ENCODE measurements around the gene INSYN1.

The INSYN1 gene

GRCh38 chr15:73746261-73746660 lies 6.9 kb downstream of the INSYN1 start:
- TF ChIP-seq CTCF (IDR thresholded peaks at IDR 0.05; ENCODE audit: low read depth, low read length) = no peak
- no peak for DNase-seq (ENCODE audit: low read depth in 2 of 2)
- no peak overlapping the region for H3K4me3 ChIP-seq (replicated peaks in 1 of 2; ENCODE audit: low read depth in 2 of 2, low read length in 2 of 2)

GRCh38 chr15:73745073-73745472 lies 8.1 kb downstream of the INSYN1 start:
- no peak overlapping the region for H3K4me3 ChIP-seq (replicated peaks in 1 of 2; ENCODE audit: low read depth in 2 of 2, low read length in 2 of 2)
- no peak for DNase-seq (ENCODE audit: low read depth in 2 of 2)
- TF ChIP-seq CTCF (IDR thresholded peaks at IDR 0.05; ENCODE audit: low read depth, low read length) = no peak

- DNase-seq (ENCODE audit: low read depth in 2 of 2) = no peak
- TF ChIP-seq CTCF (IDR thresholded peaks at IDR 0.05; ENCODE audit: low read depth, low read length) = no peak
- H3K4me3 ChIP-seq (replicated peaks in 1 of 2; ENCODE audit: low read depth in 2 of 2, low read length in 2 of 2) = no peak overlapping the region
Measured at GRCh38 chr15:73744293-73744692, 8.9 kb downstream of the INSYN1 start.

GRCh38 chr15:73741321-73741836 lies 11.8 kb downstream of the INSYN1 start:
- TF ChIP-seq CTCF (IDR thresholded peaks at IDR 0.05; ENCODE audit: low read depth, low read length) = no peak
- no peak overlapping the region for H3K4me3 ChIP-seq (replicated peaks in 1 of 2; ENCODE audit: low read depth in 2 of 2, low read length in 2 of 2)
- DNase-seq (ENCODE audit: low read depth in 2 of 2) = no peak

- H3K4me3 ChIP-seq (replicated peaks in 1 of 2; ENCODE audit: low read depth in 2 of 2, low read length in 2 of 2) = no peak overlapping the region
- no peak for DNase-seq (ENCODE audit: low read depth in 2 of 2)
- TF ChIP-seq CTCF (IDR thresholded peaks at IDR 0.05; ENCODE audit: low read depth, low read length) = no peak
Measured at GRCh38 chr15:73740152-73741048, 12.8 kb downstream of the INSYN1 start.

GRCh38 chr15:73737535-73737934 lies 15.6 kb downstream of the INSYN1 start:
- no peak for DNase-seq (ENCODE audit: low read depth in 2 of 2)
- no peak overlapping the region for H3K4me3 ChIP-seq (replicated peaks in 1 of 2; ENCODE audit: low read depth in 2 of 2, low read length in 2 of 2)
- no peak for TF ChIP-seq CTCF (IDR thresholded peaks at IDR 0.05; ENCODE audit: low read depth, low read length)

Measured in cardiac fibroblast (primary cell).